Glutamatergic neuron (in vitro differentiated cells): ENCODE data around the gene FGF22. TPM values are rescaled to one million over a fixed set of nuclear protein-coding genes. Genes with fewer than 3 reads are reported as not detected.

ENCODE experiments used
- DNase-seq: peaks from one replicate; pipeline ENCODE4 v3.0.0; 2022
- H3K27ac Mint-ChIP-seq: one replicate; pipeline ENCODE4 v1.8.0; 2020; ENCODE audit warnings: mild to moderate bottlenecking, mixed read lengths, inconsistent platforms; ENCODE audit not compliant: unreplicated experiment
- H3K27me3 Mint-ChIP-seq: one replicate; pipeline ENCODE4 v1.8.0; 2020; ENCODE audit warnings: mild to moderate bottlenecking, moderate library complexity, mixed read lengths, inconsistent platforms; ENCODE audit not compliant: unreplicated experiment
- H3K36me3 Mint-ChIP-seq: one replicate; pipeline ENCODE4 v1.8.0; 2020; ENCODE audit warnings: mild to moderate bottlenecking, mixed read lengths, inconsistent platforms; ENCODE audit not compliant: unreplicated experiment
- H3K4me1 Mint-ChIP-seq: one replicate; pipeline ENCODE4 v1.8.0; 2020; ENCODE audit warnings: mild to moderate bottlenecking, low read depth, mixed read lengths, inconsistent platforms; ENCODE audit not compliant: unreplicated experiment
- H3K4me3 Mint-ChIP-seq: one replicate; pipeline ENCODE4 v1.8.0; 2020; ENCODE audit warnings: mild to moderate bottlenecking, mixed read lengths, inconsistent platforms; ENCODE audit not compliant: unreplicated experiment
- H3K9me3 Mint-ChIP-seq: one replicate; pipeline ENCODE4 v1.8.0; 2020; ENCODE audit warnings: mild to moderate bottlenecking, moderate library complexity, mixed read lengths, inconsistent platforms; ENCODE audit not compliant: unreplicated experiment
- CTCF ChIP-seq: fragments of 200-600 bp; sonication (generic); IDR thresholded peaks from one replicate; pipeline ENCODE4 v1.5.0; 2021; ENCODE audit not compliant: partially characterized antibody, unreplicated experiment
- total RNA-seq: library from RNA; stranded (reverse); fragmentation: NEBNext Ultra II Directional; extraction: Animal tissue kit (Norgen Biotek cat#: 25700); gene quantifications from one replicate; pipeline ENCODE4 v1.2.1, GENCODE V29; 2021; ENCODE audit not compliant: unreplicated experiment

FGF22 gene
- total RNA-seq, 1 donor from 2014 or later = 1.5 TPM

GRCh38 chr19:670609-671075, 31.0 kb downstream of the FGF22 start:
- Mint-ChIP-seq H3K27me3 (peaks cover 9% of the 10 kb centered on the region), H3K4me1 (peaks cover 5% of the 10 kb centered on the region), H3K36me3 (peaks cover 5% of the 10 kb centered on the region), H3K9me3 (peaks cover 13% of the 10 kb centered on the region), H3K27ac (no peak overlapping the region), H3K4me3 (no peak overlapping the region)
- peak; percentile 21 for TF ChIP-seq CTCF
- DNase-seq = no peak

DNA sequence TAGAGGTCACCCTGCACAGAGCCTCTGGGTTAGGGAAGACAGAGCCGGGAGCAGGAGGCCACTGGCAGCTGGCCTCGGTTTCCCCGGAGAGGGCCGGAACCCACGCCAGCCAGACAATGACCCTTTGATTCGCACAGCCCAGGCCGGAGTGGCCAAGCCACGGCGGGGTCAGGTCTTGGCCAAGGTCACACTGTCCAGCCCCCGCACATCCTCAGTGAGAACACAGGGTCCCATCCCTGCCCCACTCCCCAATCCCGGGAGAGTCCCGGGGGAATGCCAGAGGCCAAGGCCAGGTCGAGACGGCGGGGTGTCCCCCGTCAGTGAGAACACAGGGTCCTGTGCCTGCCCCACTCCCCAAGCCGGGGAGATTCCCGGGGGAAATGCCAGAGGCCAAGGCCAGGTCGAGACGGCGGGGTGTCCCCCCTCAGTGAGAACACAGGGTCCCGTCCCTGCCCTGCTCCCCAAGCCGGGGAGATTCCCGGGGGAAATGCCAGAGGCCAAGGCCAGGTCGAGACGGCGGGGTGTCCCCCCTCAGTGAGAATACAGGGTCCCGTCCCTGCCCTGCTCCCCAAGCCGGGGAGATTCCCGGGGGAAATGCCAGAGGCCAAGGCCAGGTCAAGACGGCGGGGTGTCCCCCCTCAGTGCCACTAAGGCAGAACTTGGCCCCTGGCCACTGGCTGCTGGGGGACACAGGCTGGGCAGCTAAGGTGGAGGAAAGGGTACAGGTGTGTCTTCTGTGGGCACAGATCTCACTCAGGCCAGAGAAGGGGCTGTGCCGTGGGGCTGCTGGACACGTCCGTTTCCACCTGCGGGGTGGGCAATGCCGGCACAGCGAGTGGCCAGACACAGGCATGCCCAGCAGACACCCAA, 34.8 kb downstream of the FGF22 start:
- TF ChIP-seq CTCF = no peak
- DNase-seq = no peak
- peaks cover 5% of the 10 kb centered on the region for H3K4me1 Mint-ChIP-seq

GRCh38 chr19:676007-676338, 36.3 kb downstream of the FGF22 start:
- H3K4me3 Mint-ChIP-seq = peak overlapping the region; percentile 36
- no peaks in the 10 kb centered on the region for H3K36me3 Mint-ChIP-seq
- H3K27me3 Mint-ChIP-seq = peaks cover 14% of the 10 kb centered on the region

More for the DNA sequence above, 34.8 kb downstream of the FGF22 start:
- H3K4me3 Mint-ChIP-seq = no peak overlapping the region
- H3K27ac Mint-ChIP-seq = no peak overlapping the region
- peaks cover 7% of the 10 kb centered on the region for H3K9me3 Mint-ChIP-seq
- peaks cover 11% of the 10 kb centered on the region for H3K27me3 Mint-ChIP-seq
- H3K36me3 Mint-ChIP-seq = no peaks in the 10 kb centered on the region

DNA sequence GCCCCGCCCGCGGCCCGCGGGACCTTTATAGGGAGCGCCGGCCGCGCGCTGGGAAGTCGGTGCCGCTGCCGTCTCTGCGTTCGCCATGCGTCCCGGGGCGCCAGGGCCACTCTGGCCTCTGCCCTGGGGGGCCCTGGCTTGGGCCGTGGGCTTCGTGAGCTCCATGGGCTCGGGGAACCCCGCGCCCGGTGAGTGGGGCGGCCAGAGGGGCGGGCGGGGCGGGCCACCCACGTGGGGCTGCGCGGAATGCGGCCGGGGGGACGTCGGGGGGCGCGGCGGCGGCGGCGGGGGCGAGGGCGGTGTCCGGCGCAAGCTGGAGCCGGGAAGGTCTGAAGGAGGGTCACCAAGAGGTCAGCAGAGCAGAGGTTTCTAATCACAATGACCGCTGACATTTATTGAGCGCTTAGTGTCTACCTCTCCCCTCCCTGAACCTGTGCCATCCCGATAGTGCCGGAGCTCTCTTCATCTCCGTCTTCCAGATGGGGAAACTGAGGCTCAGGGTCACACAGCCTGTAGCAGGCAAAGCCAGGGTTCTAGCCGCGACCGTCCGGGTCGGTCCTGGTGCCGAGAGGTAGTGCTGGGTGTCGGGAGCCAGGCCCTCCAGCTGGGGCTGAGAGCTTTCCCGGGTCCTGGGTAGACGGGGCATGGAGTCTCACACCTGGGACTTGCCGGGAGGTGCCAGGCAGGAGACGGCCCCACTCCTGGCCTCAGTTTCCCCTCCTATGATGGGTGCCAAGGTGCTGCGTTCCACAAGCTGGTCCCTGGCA, 36.8 kb downstream of the FGF22 start, which contains the start of gene FSTL3:
TSS of gene FSTL3 (plus strand) at position 54 of the 767 bp plus-strand sequence. CDS start at position 86, 32 bp downstream.
- H3K36me3 Mint-ChIP-seq = no peaks in the 10 kb centered on the region
- H3K27me3 Mint-ChIP-seq = peaks cover 14% of the 10 kb centered on the region
- peaks cover 9% of the 10 kb centered on the region for H3K9me3 Mint-ChIP-seq
- no peak for DNase-seq
- TF ChIP-seq CTCF = no peak
- peak within 1 kb of the TSS; percentile 85 for H3K27ac Mint-ChIP-seq
- H3K4me3 Mint-ChIP-seq = peak within 1 kb of the TSS; percentile 77
- H3K4me1 Mint-ChIP-seq = peaks cover 5% of the 10 kb centered on the region

More at GRCh38 chr19:676007-676338, 36.3 kb downstream of the FGF22 start:
- TF ChIP-seq CTCF = no peak
- Mint-ChIP-seq H3K9me3 (peaks cover 9% of the 10 kb centered on the region), H3K4me1 (peaks cover 5% of the 10 kb centered on the region), H3K27ac (no peak overlapping the region)
- DNase-seq = no peak

DNA sequence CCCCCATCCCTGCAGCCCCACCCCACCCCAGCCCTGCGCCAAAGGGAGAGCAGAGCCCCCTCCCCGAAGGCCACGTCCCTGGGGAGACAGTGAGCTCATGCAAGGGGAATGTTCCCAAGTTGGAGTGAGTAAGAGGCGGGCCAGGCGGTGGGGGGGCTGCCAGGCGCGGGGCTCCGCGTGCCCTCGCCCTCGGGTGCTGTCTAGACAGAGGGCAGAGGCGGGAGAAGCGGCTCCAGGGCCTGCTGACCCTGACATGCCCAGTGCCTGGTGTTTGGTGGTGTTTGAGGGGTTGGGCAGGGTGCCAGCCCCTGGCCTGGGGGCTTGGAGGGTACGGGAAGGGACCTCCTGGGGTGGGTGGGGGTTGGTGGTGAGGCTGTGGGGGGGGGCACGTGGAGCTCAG, 37.5 kb downstream of the FGF22 start:
- Mint-ChIP-seq H3K27ac (no peak overlapping the region), H3K4me3 (no peak overlapping the region), H3K27me3 (peaks cover 14% of the 10 kb centered on the region), H3K36me3 (no peaks in the 10 kb centered on the region), H3K4me1 (peaks cover 5% of the 10 kb centered on the region), H3K9me3 (peaks cover 10% of the 10 kb centered on the region)
- no peak for DNase-seq
- TF ChIP-seq CTCF = no peak
